OCI-LY1 (cell line): ENCODE results near the gene ENDOU.

Experiments
- H2AFZ ChIP-seq: fragments of 200-600 bp; sonication (generic), shearing (Covaris generic); 2 replicates; pipeline ENCODE4 v1.6.0; 2014; ENCODE audit warnings: antibody characterized with exemption, mild to moderate bottlenecking, low read length
- H3F3A ChIP-seq: fragments of 200-600 bp; sonication (generic), shearing (Covaris generic); 2 replicates; pipeline ENCODE4 v1.6.0; 2014; ENCODE audit warnings: mild to moderate bottlenecking, antibody characterized with exemption, low read length, moderate library complexity; ENCODE audit not compliant: insufficient read depth
- H3K27ac ChIP-seq: fragments of 200-600 bp; sonication (generic); 2 replicates; pipeline ENCODE4 v1.5.1; 2014; ENCODE audit warnings: low read length, mixed run types, mild to moderate bottlenecking, low read depth; ENCODE audit not compliant: poor library complexity, severe bottlenecking
- H3K27me3 ChIP-seq: fragments of 200-600 bp; sonication (generic); 2 replicates; pipeline ENCODE4 v1.6.0; 2014; ENCODE audit warnings: antibody characterized with exemption, mild to moderate bottlenecking, low read length, moderate library complexity; ENCODE audit not compliant: insufficient read depth
- H3K36me3 ChIP-seq: fragments of 200-600 bp; sonication (generic); 2 replicates; pipeline ENCODE4 v1.6.1; 2014; ENCODE audit warnings: mild to moderate bottlenecking, antibody characterized with exemption, low read length, moderate library complexity, mixed read lengths; ENCODE audit not compliant: insufficient read depth
- H3K4me1 ChIP-seq: fragments of 200-600 bp; sonication (generic); 2 replicates; pipeline ENCODE4 v1.5.1; 2014; ENCODE audit warnings: mild to moderate bottlenecking, low read length, moderate library complexity; ENCODE audit not compliant: insufficient read depth, severe bottlenecking
- H3K4me2 ChIP-seq: fragments of 200-600 bp; sonication (generic), shearing (Covaris generic); 2 replicates; pipeline ENCODE4 v1.6.1; 2014; ENCODE audit warnings: low read length
- H3K4me3 ChIP-seq: fragments of 200-600 bp; sonication (generic); 2 replicates; pipeline ENCODE4 v1.5.1; 2014; ENCODE audit warnings: low read length, low read depth, mild to moderate bottlenecking, mixed read lengths; ENCODE audit not compliant: poor library complexity, severe bottlenecking
- H3K79me2 ChIP-seq: fragments of 200-600 bp; shearing (Covaris generic); 2 replicates; pipeline ENCODE4 v1.6.1; 2016; ENCODE audit warnings: mixed run types, low read length, mixed read lengths; ENCODE audit not compliant: insufficient read depth
- H3K9ac ChIP-seq: fragments of 200-600 bp; sonication (generic), shearing (Covaris generic); 2 replicates; pipeline ENCODE4 v1.6.1; 2014; ENCODE audit warnings: mild to moderate bottlenecking, low read length, mixed read lengths
- H3K9me2 ChIP-seq: fragments of 200-600 bp; sonication (generic), shearing (Covaris generic); 2 replicates; pipeline ENCODE4 v1.6.1; 2014; ENCODE audit warnings: low read depth, mild to moderate bottlenecking, low read length, mixed read lengths
- H3K9me3 ChIP-seq: fragments of 200-600 bp; shearing (Covaris generic); 2 replicates; pipeline ENCODE4 v1.6.1; 2014; ENCODE audit warnings: low read length, mixed read lengths
- H4K20me1 ChIP-seq: fragments of 200-600 bp; sonication (generic), shearing (Covaris generic); 2 replicates; pipeline ENCODE4 v1.6.0; 2016; ENCODE audit warnings: mild to moderate bottlenecking, low read length; ENCODE audit not compliant: insufficient read depth
- EZH2 ChIP-seq: fragments of 200-600 bp; sonication (generic), shearing (Covaris generic); IDR thresholded peaks from 2 replicates; pipeline ENCODE4 v1.8.0; 2017; ENCODE audit warnings: borderline replicate concordance, mixed run types, mild to moderate bottlenecking, antibody characterized with exemption, low read length, moderate library complexity, mixed read lengths
- TF ChIP-seq, protein P1 (sequence below): fragments of 200-600 bp; sonication (generic), shearing (Covaris generic); IDR thresholded peaks from 2 replicates; pipeline ENCODE4 v1.5.1; 2017; ENCODE audit warnings: mild to moderate bottlenecking, antibody characterized with exemption, low read length, moderate library complexity, mixed read lengths

The ENDOU gene

DNA sequence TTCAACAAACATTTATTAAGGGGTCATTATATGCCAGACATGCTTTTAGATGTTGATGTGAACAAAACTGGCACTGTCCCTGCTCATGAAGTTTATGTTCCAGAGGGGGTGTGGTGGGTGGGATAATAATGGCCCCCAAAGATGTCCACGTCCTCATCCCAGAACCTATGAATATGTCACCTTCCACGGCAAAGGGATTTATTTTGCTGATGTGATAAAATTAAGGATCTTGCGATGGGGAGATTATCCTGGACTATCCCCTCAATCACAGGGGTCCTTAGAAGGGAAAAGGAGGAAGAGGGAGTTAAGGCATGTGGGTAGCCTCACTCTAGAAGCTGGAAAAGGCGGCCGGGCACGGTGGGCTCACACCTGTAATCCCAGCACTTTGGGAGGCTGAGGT lies 46.0 kb upstream of the ENDOU start:
- no peaks in the 10 kb centered on the region for H3K27me3 ChIP-seq
- no peak overlapping the region for H3K9ac ChIP-seq
- H3K4me3 ChIP-seq, result no peak overlapping the region
- no peaks in the 10 kb centered on the region for H3K9me2 ChIP-seq
- H3K4me1 ChIP-seq, result peaks cover 30% of the 10 kb centered on the region
- H4K20me1 ChIP-seq, result no peaks in the 10 kb centered on the region
- no peak overlapping the region for H2AFZ ChIP-seq
- H3K9me3 ChIP-seq, result no peaks in the 10 kb centered on the region
- no peak overlapping the region for H3K27ac ChIP-seq
- no peaks in the 10 kb centered on the region for H3F3A ChIP-seq
- no peak overlapping the region for H3K4me2 ChIP-seq
- no peaks in the 10 kb centered on the region for H3K79me2 ChIP-seq
- TF ChIP-seq EZH2, result no peak
- TF ChIP-seq, protein P1, sequence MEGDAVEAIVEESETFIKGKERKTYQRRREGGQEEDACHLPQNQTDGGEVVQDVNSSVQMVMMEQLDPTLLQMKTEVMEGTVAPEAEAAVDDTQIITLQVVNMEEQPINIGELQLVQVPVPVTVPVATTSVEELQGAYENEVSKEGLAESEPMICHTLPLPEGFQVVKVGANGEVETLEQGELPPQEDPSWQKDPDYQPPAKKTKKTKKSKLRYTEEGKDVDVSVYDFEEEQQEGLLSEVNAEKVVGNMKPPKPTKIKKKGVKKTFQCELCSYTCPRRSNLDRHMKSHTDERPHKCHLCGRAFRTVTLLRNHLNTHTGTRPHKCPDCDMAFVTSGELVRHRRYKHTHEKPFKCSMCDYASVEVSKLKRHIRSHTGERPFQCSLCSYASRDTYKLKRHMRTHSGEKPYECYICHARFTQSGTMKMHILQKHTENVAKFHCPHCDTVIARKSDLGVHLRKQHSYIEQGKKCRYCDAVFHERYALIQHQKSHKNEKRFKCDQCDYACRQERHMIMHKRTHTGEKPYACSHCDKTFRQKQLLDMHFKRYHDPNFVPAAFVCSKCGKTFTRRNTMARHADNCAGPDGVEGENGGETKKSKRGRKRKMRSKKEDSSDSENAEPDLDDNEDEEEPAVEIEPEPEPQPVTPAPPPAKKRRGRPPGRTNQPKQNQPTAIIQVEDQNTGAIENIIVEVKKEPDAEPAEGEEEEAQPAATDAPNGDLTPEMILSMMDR, result no peak
- no peaks in the 10 kb centered on the region for H3K36me3 ChIP-seq

DNA sequence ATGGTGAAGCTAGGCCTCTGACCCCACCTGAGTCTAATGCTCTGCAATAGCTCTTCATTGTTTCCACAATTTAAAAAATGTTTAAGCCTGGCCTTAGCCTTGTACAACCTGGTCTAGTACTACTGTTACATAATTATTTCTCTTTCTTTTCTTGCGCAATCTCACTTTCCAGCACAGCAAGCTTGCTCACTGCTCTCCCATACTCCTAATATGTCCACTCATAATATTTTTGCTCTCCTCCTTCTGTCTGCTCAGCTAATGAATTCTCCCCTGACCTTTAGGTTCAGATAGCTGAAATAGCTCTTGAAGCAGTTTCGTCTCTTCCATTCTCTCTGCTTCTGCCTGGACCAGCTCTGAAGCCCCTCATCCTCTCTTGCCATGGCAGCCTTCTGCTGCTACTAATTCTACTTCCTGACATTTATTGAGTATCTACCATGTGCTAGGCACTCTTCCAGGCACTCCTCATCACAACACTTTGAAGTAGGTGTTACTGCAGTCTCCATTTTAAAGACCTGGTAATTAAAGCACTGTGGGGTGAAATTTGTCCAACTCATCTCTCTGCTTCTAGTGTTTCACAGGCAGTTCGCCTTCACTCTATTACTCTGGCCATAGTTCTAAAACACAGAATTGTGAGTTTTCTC lies 44.9 kb upstream of the ENDOU start:
- H3K4me1 ChIP-seq, result peaks cover 21% of the 10 kb centered on the region
- H3K36me3 ChIP-seq, result no peaks in the 10 kb centered on the region
- no peak overlapping the region for H3K9ac ChIP-seq
- no peaks in the 10 kb centered on the region for H3K9me3 ChIP-seq
- H3K4me3 ChIP-seq, result no peak overlapping the region
- H3K79me2 ChIP-seq, result no peaks in the 10 kb centered on the region
- H2AFZ ChIP-seq, result no peak overlapping the region
- TF ChIP-seq, protein P1, result no peak
- no peak for TF ChIP-seq EZH2
- no peaks in the 10 kb centered on the region for H3K9me2 ChIP-seq
- H4K20me1 ChIP-seq, result no peaks in the 10 kb centered on the region
- no peaks in the 10 kb centered on the region for H3F3A ChIP-seq
- H3K4me2 ChIP-seq, result no peak overlapping the region
- H3K27me3 ChIP-seq, result no peaks in the 10 kb centered on the region
- no peak overlapping the region for H3K27ac ChIP-seq

DNA sequence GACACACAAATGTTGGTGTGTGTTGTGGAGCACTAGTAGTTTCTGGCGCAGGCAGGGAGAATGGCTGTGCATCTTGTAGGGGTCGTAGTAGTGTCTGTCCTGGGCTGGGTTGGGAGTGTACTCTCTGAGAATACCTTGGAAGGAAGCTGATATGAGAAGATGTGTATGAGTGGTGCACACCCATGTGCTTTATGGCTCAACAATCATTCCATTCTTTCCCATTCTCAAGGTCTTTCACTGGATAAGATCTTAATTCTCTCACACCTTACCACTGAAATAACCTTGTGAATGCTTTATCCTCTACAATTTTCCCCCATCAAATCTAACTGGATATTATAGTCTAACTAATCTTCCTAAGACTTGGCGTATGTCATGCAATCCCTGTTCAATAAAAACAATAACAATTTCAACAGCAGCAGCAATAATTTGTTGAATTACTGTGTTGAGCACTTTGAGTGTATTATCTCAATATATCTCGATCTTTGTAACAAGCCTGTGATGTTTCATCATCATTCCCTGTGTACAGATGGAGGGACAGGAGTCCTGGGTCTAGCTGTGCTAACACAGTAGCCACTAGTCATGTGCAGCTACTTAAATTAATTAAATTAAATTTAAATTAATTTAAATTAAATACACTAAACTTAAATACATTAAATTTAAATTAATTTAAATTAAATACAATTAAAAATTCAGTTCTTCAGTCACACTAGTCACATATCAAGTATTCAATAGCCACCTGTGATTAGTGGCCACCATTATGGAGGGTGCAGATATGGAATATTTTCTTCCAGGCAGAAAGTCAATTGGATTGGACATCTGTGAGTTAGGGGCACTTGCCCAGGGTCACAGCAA lies 44.2 kb upstream of the ENDOU start:
- Histone ChIP-seq H2AFZ (no peak overlapping the region), H3K27ac (no peak overlapping the region), H3K27me3 (no peaks in the 10 kb centered on the region), H3F3A (no peaks in the 10 kb centered on the region), H3K79me2 (no peaks in the 10 kb centered on the region), H3K4me3 (no peak overlapping the region), H3K9me2 (no peaks in the 10 kb centered on the region), H3K36me3 (no peaks in the 10 kb centered on the region), H3K9ac (no peak overlapping the region), H3K4me1 (peaks cover 13% of the 10 kb centered on the region), H4K20me1 (no peaks in the 10 kb centered on the region), H3K4me2 (no peak overlapping the region), H3K9me3 (no peaks in the 10 kb centered on the region)
- TF ChIP-seq, protein P1, result no peak
- no peak for TF ChIP-seq EZH2
